ENCODE measurements around the gene RERE. TPM values are rescaled to one million over a fixed set of nuclear protein-coding genes. Genes with fewer than 3 reads are reported as not detected.

Gene RERE
- total RNA-seq, 1 experiment from 2014 or later = 217 TPM

GRCh38 chr1:8652467-8653046 lies 164.9 kb downstream of the RERE start:
- DNase-seq (ENCODE audit: low read depth, low spot score) (no peak), ATAC-seq (no peak)
- Histone ChIP-seq H3K27ac (ENCODE audit: low read length) (no peak overlapping the region), H3K27me3 (ENCODE audit: control insufficient read depth, insufficient read depth, low read length) (no peaks in the 10 kb centered on the region), H3K4me3 (ENCODE audit: low read depth in 2 of 2, low read length in 2 of 2) (no peak overlapping the region), H3K4me1 (ENCODE audit: control insufficient read depth, insufficient read depth, low read length) (peaks cover 17% of the 10 kb centered on the region), H3K9me3 (ENCODE audit: control insufficient read depth, insufficient read depth, low read depth, low read length) (no peaks in the 10 kb centered on the region), H3K36me3 (ENCODE audit: control insufficient read depth, insufficient read depth, low read length) (no peaks in the 10 kb centered on the region)
- CTCF ChIA-PET = interaction anchor here (1.6 kb wide), 1 partner anchor 19 kb away, joined by 3 read pairs; no protein-coding TSS in a partner anchor
- intact Hi-C loops (cut with micrococcal nuclease; ENCODE audit: unreplicated experiment) (no loop called here), in situ Hi-C loops (cut with HindIII; ENCODE audit: low pct_unique_long_range_greater_than_20kb, low sequenced_read_pairs) (no loop called here)
- TF ChIP-seq SIN3A (IDR thresholded peaks at IDR 0.05; ENCODE audit: borderline replicate concordance, insufficient read depth, low read depth, low read length) (no peak), CTCF (IDR thresholded peaks at IDR 0.05) (no peak), POLR2AphosphoS5 (IDR thresholded peaks at IDR 0.05; ENCODE audit: low read depth, low read length) (no peak), TCF7L2 (IDR thresholded peaks at IDR 0.05; ENCODE audit: low read depth, low read length) (no peak)
- TF ChIP-seq, protein P1, sequence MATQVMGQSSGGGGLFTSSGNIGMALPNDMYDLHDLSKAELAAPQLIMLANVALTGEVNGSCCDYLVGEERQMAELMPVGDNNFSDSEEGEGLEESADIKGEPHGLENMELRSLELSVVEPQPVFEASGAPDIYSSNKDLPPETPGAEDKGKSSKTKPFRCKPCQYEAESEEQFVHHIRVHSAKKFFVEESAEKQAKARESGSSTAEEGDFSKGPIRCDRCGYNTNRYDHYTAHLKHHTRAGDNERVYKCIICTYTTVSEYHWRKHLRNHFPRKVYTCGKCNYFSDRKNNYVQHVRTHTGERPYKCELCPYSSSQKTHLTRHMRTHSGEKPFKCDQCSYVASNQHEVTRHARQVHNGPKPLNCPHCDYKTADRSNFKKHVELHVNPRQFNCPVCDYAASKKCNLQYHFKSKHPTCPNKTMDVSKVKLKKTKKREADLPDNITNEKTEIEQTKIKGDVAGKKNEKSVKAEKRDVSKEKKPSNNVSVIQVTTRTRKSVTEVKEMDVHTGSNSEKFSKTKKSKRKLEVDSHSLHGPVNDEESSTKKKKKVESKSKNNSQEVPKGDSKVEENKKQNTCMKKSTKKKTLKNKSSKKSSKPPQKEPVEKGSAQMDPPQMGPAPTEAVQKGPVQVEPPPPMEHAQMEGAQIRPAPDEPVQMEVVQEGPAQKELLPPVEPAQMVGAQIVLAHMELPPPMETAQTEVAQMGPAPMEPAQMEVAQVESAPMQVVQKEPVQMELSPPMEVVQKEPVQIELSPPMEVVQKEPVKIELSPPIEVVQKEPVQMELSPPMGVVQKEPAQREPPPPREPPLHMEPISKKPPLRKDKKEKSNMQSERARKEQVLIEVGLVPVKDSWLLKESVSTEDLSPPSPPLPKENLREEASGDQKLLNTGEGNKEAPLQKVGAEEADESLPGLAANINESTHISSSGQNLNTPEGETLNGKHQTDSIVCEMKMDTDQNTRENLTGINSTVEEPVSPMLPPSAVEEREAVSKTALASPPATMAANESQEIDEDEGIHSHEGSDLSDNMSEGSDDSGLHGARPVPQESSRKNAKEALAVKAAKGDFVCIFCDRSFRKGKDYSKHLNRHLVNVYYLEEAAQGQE (IDR thresholded peaks at IDR 0.05; ENCODE audit: insufficient read depth in 1 of 2, low read depth in 2 of 2, low read length in 1 of 2) = no peak
- BruUV-seq (replicated peaks) = no TSS peak
- POLR2A ChIA-PET = interaction anchor here (0.5 kb wide), 1 partner anchor 15 kb away, joined by 3 read pairs; no protein-coding TSS in a partner anchor

- no peaks in the 10 kb centered on the region for H3K27me3 ChIP-seq (ENCODE audit: control insufficient read depth, insufficient read depth, low read length)
- H3K27ac ChIP-seq (ENCODE audit: low read length) = no peak overlapping the region
- CTCF ChIA-PET = interaction anchor here (1.6 kb wide), 1 partner anchor 20 kb away, joined by 3 read pairs; no protein-coding TSS in a partner anchor
- intact Hi-C loops (cut with micrococcal nuclease; ENCODE audit: unreplicated experiment) (no loop called here), in situ Hi-C loops (cut with HindIII; ENCODE audit: low pct_unique_long_range_greater_than_20kb, low sequenced_read_pairs) (no loop called here)
- BruUV-seq (replicated peaks) = no TSS peak
- DNase-seq (ENCODE audit: low read depth, low spot score) (no peak), ATAC-seq (no peak)
- no peaks in the 10 kb centered on the region for H3K9me3 ChIP-seq (ENCODE audit: control insufficient read depth, insufficient read depth, low read depth, low read length)
- H3K36me3 ChIP-seq (ENCODE audit: control insufficient read depth, insufficient read depth, low read length) = no peaks in the 10 kb centered on the region
- peaks cover 17% of the 10 kb centered on the region for H3K4me1 ChIP-seq (ENCODE audit: control insufficient read depth, insufficient read depth, low read length)
- H3K4me3 ChIP-seq (ENCODE audit: low read depth in 2 of 2, low read length in 2 of 2) = no peak overlapping the region
- TF ChIP-seq SIN3A (IDR thresholded peaks at IDR 0.05; ENCODE audit: borderline replicate concordance, insufficient read depth, low read depth, low read length) = no peak
- no peak for TF ChIP-seq POLR2AphosphoS5 (IDR thresholded peaks at IDR 0.05; ENCODE audit: low read depth, low read length)
- no peak for TF ChIP-seq CTCF (IDR thresholded peaks at IDR 0.05)
- TF ChIP-seq, protein P1 (IDR thresholded peaks at IDR 0.05; ENCODE audit: insufficient read depth in 1 of 2, low read depth in 2 of 2, low read length in 1 of 2) = no peak
- TF ChIP-seq TCF7L2 (IDR thresholded peaks at IDR 0.05; ENCODE audit: low read depth, low read length) = no peak
- POLR2A ChIA-PET = interaction anchor here (0.5 kb wide), 1 partner anchor 16 kb away, joined by 3 read pairs; no protein-coding TSS in a partner anchor
Measured at GRCh38 chr1:8651962-8652361, 165.5 kb downstream of the RERE start.

Data from Panc1 (cell line).